SU-DHL-6 (cell line): ENCODE measurements around the gene CAPN8.

Experiments used
- EZH2phosphoT487 ChIP-seq: fragments of 200-600 bp; sonication (generic), shearing (Covaris generic); conservative IDR thresholded peaks from 2 replicates; pipeline ENCODE4 v1.6.1; 2018; ENCODE audit warnings: mild to moderate bottlenecking, antibody characterized with exemption, low read length, moderate library complexity, mixed read lengths
- TF ChIP-seq, protein P1 (sequence below): fragments of 200-600 bp; sonication (generic); IDR thresholded peaks from one replicate; pipeline ENCODE4 v1.5.1; 2017; ENCODE audit warnings: antibody characterized with exemption, mild to moderate bottlenecking, low read length, moderate library complexity; ENCODE audit not compliant: insufficient read depth, poor library complexity, severe bottlenecking

DNA sequence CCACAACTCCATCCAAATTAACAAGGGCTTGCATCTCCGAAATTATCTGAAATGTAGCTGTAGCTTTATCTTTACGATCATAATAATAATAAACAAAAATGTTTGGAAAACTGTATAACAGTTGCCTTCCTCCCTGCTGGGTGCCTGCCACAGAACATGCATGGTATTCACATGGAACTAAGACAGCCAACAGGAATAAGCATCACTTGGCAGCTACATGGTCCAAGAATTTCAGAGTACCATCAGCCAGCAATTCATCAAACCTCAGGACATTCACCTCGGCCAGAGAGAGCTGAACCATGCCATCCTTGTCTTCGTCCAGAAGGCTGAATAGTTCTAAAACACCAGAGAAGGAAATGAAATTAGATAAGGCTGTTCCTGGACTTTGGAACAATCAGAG, 122.7 kb downstream of the CAPN8 start:
- TF ChIP-seq, protein P1, sequence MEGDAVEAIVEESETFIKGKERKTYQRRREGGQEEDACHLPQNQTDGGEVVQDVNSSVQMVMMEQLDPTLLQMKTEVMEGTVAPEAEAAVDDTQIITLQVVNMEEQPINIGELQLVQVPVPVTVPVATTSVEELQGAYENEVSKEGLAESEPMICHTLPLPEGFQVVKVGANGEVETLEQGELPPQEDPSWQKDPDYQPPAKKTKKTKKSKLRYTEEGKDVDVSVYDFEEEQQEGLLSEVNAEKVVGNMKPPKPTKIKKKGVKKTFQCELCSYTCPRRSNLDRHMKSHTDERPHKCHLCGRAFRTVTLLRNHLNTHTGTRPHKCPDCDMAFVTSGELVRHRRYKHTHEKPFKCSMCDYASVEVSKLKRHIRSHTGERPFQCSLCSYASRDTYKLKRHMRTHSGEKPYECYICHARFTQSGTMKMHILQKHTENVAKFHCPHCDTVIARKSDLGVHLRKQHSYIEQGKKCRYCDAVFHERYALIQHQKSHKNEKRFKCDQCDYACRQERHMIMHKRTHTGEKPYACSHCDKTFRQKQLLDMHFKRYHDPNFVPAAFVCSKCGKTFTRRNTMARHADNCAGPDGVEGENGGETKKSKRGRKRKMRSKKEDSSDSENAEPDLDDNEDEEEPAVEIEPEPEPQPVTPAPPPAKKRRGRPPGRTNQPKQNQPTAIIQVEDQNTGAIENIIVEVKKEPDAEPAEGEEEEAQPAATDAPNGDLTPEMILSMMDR = no peak
- TF ChIP-seq EZH2phosphoT487 = no peak
